WERI-Rb-1 (cell line): ENCODE results near the gene MAP3K5.

ENCODE experiments used
- DNase-seq: peaks from one replicate; pipeline ENCODE4 v3.0.0-alpha.2; 2020
- H3K27ac ChIP-seq: fragments of 250-450 bp; sonication (Bioruptor Pico); 2 replicates; pipeline ENCODE4 v1.5.1; 2020; ENCODE audit warnings: mild to moderate bottlenecking, moderate library complexity
- H3K27me3 ChIP-seq: fragments of 250-450 bp; sonication (Bioruptor Pico); 2 replicates; pipeline ENCODE4 v1.5.1; 2021; ENCODE audit warnings: mild to moderate bottlenecking, low read depth, moderate library complexity; ENCODE audit not compliant: insufficient read depth, severe bottlenecking
- H3K36me3 ChIP-seq: fragments of 250-450 bp; sonication (Bioruptor Pico); 2 replicates; pipeline ENCODE4 v1.5.1; 2020; ENCODE audit warnings: mild to moderate bottlenecking, moderate library complexity
- H3K4me3 ChIP-seq: 2 replicates; pipeline ENCODE4 v1.5.1; 2011; ENCODE audit warnings: low read depth, mild to moderate bottlenecking, control low read depth, low read length
- H3K9me3 ChIP-seq: fragments of 250-450 bp; sonication (Bioruptor Pico); 2 replicates; pipeline ENCODE4 v1.5.1; 2021; ENCODE audit warnings: mild to moderate bottlenecking, moderate library complexity; ENCODE audit not compliant: severe bottlenecking
- CTCF ChIP-seq: IDR thresholded peaks from 2 replicates; pipeline ENCODE4 v1.5.1; 2011; ENCODE audit warnings: low read depth, mild to moderate bottlenecking, control low read depth, inconsistent platforms, low read length

The MAP3K5 gene

GRCh38 chr6:136517582-136517981, 274.7 kb downstream of the MAP3K5 start:
- Histone ChIP-seq H3K36me3 (no peaks in the 10 kb centered on the region), H3K4me3 (no peak overlapping the region), H3K27ac (no peak overlapping the region), H3K27me3 (no peaks in the 10 kb centered on the region), H3K9me3 (no peaks in the 10 kb centered on the region)
- TF ChIP-seq CTCF: no peak
- DNase-seq: no peak

GRCh38 chr6:136517002-136517401, 275.3 kb downstream of the MAP3K5 start:
- Histone ChIP-seq H3K36me3 (no peaks in the 10 kb centered on the region), H3K27me3 (no peaks in the 10 kb centered on the region), H3K4me3 (no peak overlapping the region), H3K27ac (no peak overlapping the region), H3K9me3 (no peaks in the 10 kb centered on the region)
- no peak for TF ChIP-seq CTCF
- no peak for DNase-seq

- Histone ChIP-seq H3K9me3 (no peaks in the 10 kb centered on the region), H3K27me3 (no peaks in the 10 kb centered on the region), H3K4me3 (no peak overlapping the region), H3K27ac (no peak overlapping the region), H3K36me3 (no peaks in the 10 kb centered on the region)
- DNase-seq: no peak
- TF ChIP-seq CTCF: no peak
These were observed 277.7 kb downstream of the MAP3K5 start for GRCh38 chr6:136514591-136514990.

GRCh38 chr6:136511926-136512325, 280.4 kb downstream of the MAP3K5 start:
- no peak for TF ChIP-seq CTCF
- Histone ChIP-seq H3K27ac (no peak overlapping the region), H3K4me3 (no peak overlapping the region), H3K36me3 (no peaks in the 10 kb centered on the region), H3K27me3 (no peaks in the 10 kb centered on the region), H3K9me3 (no peaks in the 10 kb centered on the region)
- no peak for DNase-seq

- Histone ChIP-seq H3K27me3 (no peaks in the 10 kb centered on the region), H3K36me3 (no peaks in the 10 kb centered on the region), H3K4me3 (no peak overlapping the region), H3K27ac (no peak overlapping the region), H3K9me3 (no peaks in the 10 kb centered on the region)
- no peak for DNase-seq
- TF ChIP-seq CTCF: no peak
These were observed 280.9 kb downstream of the MAP3K5 start for GRCh38 chr6:136511397-136511796.

GRCh38 chr6:136510782-136511181, 281.5 kb downstream of the MAP3K5 start:
- DNase-seq: no peak
- Histone ChIP-seq H3K27me3 (no peaks in the 10 kb centered on the region), H3K27ac (no peak overlapping the region), H3K36me3 (no peaks in the 10 kb centered on the region), H3K4me3 (no peak overlapping the region), H3K9me3 (no peaks in the 10 kb centered on the region)
- no peak for TF ChIP-seq CTCF
